GM12878 (cell line): ENCODE data around the gene SLX4IP. TPM values are rescaled to one million over a fixed set of nuclear protein-coding genes. Genes with fewer than 3 reads are reported as not detected.
A peak's percentile ranks its signal among the peaks of the same experiment; 100 is the strongest.

Experiments
- ATAC-seq: fragments of 200-7000 bp; cut with Tn5 transposase; 3 replicates; pipeline ENCODE4 v1.9.1; 2020; ENCODE audit warnings: mild to moderate bottlenecking, moderate library complexity
- BruUV-seq: library from RNA; stranded (reverse); fragments of 400-500 nt; replicated peaks from 2 replicates; lab custom pipeline; 2021; lab: Mats Ljungman, UMichigan
- CTCF ChIA-PET: fragments of 300-600 bp; sonication (Branson Sonifier 250); formaldehyde crosslinking; extraction: SDS; loops from one replicate; lab custom pipeline; 2021; ENCODE audit warnings: inconsistent platforms; lab: Yijun Ruan, JAX
- POLR2A ChIA-PET: fragments of 350-600 bp; formaldehyde crosslinking; extraction: SDS; loops from one replicate; lab custom pipeline; 2021; ENCODE audit warnings: inconsistent platforms; lab: Charles Lee
- RAD21 ChIA-PET: fragments of 300-600 bp; sonication (Branson Sonifier 250); formaldehyde crosslinking; loops from one replicate; lab custom pipeline; 2023; ENCODE audit warnings: antibody characterized with exemption; ENCODE audit not compliant: unreplicated experiment; lab: Charles Lee
- SMC1A ChIA-PET: fragments of 300-600 bp; sonication (Branson Sonifier 250); formaldehyde crosslinking; loops from one replicate; lab custom pipeline; 2023; ENCODE audit not compliant: unreplicated experiment, uncharacterized antibody; lab: Charles Lee
- DNase-seq: peaks from one replicate; pipeline ENCODE4 v3.0.0-alpha.2; 2011; ENCODE audit warnings: low read depth, low spot score
- FAIRE-seq: peaks from 3 replicates; lab custom pipeline; 2011; peaks lifted over from hg19 to GRCh38; lab: Jason Lieb, UNC
- H2AFZ ChIP-seq: 2 replicates; pipeline ENCODE4 v1.6.0; 2011; ENCODE audit warnings: low read depth, low read length, control low read depth; ENCODE audit not compliant: control insufficient read depth
- H3K27ac ChIP-seq: 2 replicates; pipeline ENCODE4 v1.5.1; 2011; ENCODE audit warnings: control low read depth; ENCODE audit not compliant: control insufficient read depth, insufficient read depth
- H3K27me3 ChIP-seq, 2 experiments: replicated peaks in 1 of 2; 2 replicates each; pipeline versions ENCODE4 v1.6.0 to v1.6.1; 2011; ENCODE audit warnings: low read length in 1 of 2; ENCODE audit not compliant: control insufficient read depth in 2 of 2, insufficient read depth in 2 of 2
- H3K36me3 ChIP-seq, 2 experiments: 2 replicates each; pipeline ENCODE4 v1.5.1; 2011; ENCODE audit warnings: low read length in 1 of 2; ENCODE audit not compliant: control insufficient read depth in 2 of 2, insufficient read depth in 2 of 2
- H3K4me1 ChIP-seq: 2 replicates; pipeline ENCODE4 v1.6.1; 2011; ENCODE audit warnings: mild to moderate bottlenecking, low read length, moderate library complexity, mixed read lengths; ENCODE audit not compliant: control insufficient read depth, insufficient read depth
- H3K4me2 ChIP-seq: 2 replicates; pipeline ENCODE4 v1.6.0; 2011; ENCODE audit warnings: control low read depth; ENCODE audit not compliant: control insufficient read depth, insufficient read depth
- H3K4me3 ChIP-seq: fragments of 200-600 bp; sonication (generic); 2 replicates; pipeline ENCODE4 v1.5.1; 2016
- H3K79me2 ChIP-seq: 2 replicates; pipeline ENCODE4 v1.6.0; 2011; ENCODE audit warnings: low read length; ENCODE audit not compliant: control insufficient read depth, insufficient read depth
- H3K9ac ChIP-seq: 2 replicates; pipeline ENCODE4 v1.8.0; 2011; ENCODE audit warnings: low read length, control low read depth, mixed read lengths; ENCODE audit not compliant: control insufficient read depth, insufficient read depth
- H3K9me3 ChIP-seq: replicated peaks from 3 replicates; pipeline ENCODE4 v1.5.1; 2011; ENCODE audit warnings: mild to moderate bottlenecking, low read length; ENCODE audit not compliant: control insufficient read depth, insufficient read depth
- H4K20me1 ChIP-seq: 2 replicates; pipeline ENCODE4 v1.6.0; 2011; ENCODE audit not compliant: control insufficient read depth, insufficient read depth
- ATF2 ChIP-seq: IDR thresholded peaks from 2 replicates; pipeline ENCODE4 v1.6.1; 2012; ENCODE audit warnings: low read length, inconsistent platforms
- CUX1 ChIP-seq: IDR thresholded peaks from 2 replicates; pipeline ENCODE4 v1.6.1; 2012; ENCODE audit warnings: improper control_type of control experiment, low read depth, low read length; ENCODE audit not compliant: insufficient replicate concordance
- IKZF1 ChIP-seq: fragments of 450-650 bp; conservative IDR thresholded peaks from 2 replicates; pipeline ENCODE4 v1.6.1; 2017; ENCODE audit warnings: antibody characterized with exemption, mild to moderate bottlenecking
- KAT2A ChIP-seq: conservative IDR thresholded peaks from 2 replicates; pipeline ENCODE4 v1.6.1; 2011; ENCODE audit warnings: low read depth, low read length; ENCODE audit not compliant: control insufficient read depth
- MYC ChIP-seq: IDR thresholded peaks from 2 replicates; pipeline ENCODE4 v1.6.1; 2011; ENCODE audit warnings: mild to moderate bottlenecking, low read length, moderate library complexity, inconsistent platforms; ENCODE audit not compliant: insufficient read depth, insufficient replicate concordance, insufficient read length, severe bottlenecking
- NFIC ChIP-seq: IDR thresholded peaks from 2 replicates; pipeline ENCODE4 v1.6.1; 2012; ENCODE audit warnings: low read depth, mild to moderate bottlenecking, inconsistent platforms, low read length, moderate library complexity
- NFYB ChIP-seq: IDR thresholded peaks from 2 replicates; pipeline ENCODE4 v1.6.1; 2011; ENCODE audit warnings: low read depth, mild to moderate bottlenecking, low read length, improper control_type of control experiment, moderate library complexity; ENCODE audit not compliant: insufficient read depth
- SP1 ChIP-seq: IDR thresholded peaks from one replicate; pipeline ENCODE4 v1.6.1; 2011; ENCODE audit warnings: low read depth, low read length
- ZBED1 ChIP-seq: IDR thresholded peaks from 2 replicates; pipeline ENCODE4 v1.6.1; 2016; ENCODE audit warnings: borderline replicate concordance
- ZNF217 ChIP-seq: fragments of 450-650 bp; IDR thresholded peaks from 2 replicates; pipeline ENCODE4 v1.6.1; 2017; ENCODE audit warnings: antibody characterized with exemption, mild to moderate bottlenecking
- ZZZ3 ChIP-seq: IDR thresholded peaks from 2 replicates; pipeline ENCODE4 v1.6.1; 2011; ENCODE audit warnings: low read depth; ENCODE audit not compliant: control insufficient read depth, insufficient read length
- WGBS: methylation state at CpG from one replicate; pipeline ENCODE4 v1.1.6; 2016; ENCODE audit warnings: low lambda C conversion rate; ENCODE audit not compliant: insufficient replicate concordance, insufficient coverage; ENCODE audit errors: missing lambda C conversion rate; 5-methylcytosine and 5-hydroxymethylcytosine counted together
- in situ Hi-C: fragments of 300-500 bp; cut with MboI; formaldehyde crosslinking; loops from 9 replicates; pipeline ENCODE4 v1.14.3; 2018; ENCODE audit warnings: mixed read lengths
- intact Hi-C: fragments of 100-400 bp; cut with micrococcal nuclease; formaldehyde crosslinking; loops from one replicate; pipeline ENCODE4 v1.14.2; 2022; ENCODE audit not compliant: unreplicated experiment
- polyA plus RNA-seq, 11 experiments: library from polyadenylated mRNA; depleted of rRNA in 4 of 11; unstranded in 6 of 11; stranded (reverse) in 5 of 11; fragments of >200 nt; fragmentation: Nextera tagmentation in 4 of 11; fragmentation: Illumina TruSeq in 1 of 11; extraction: Ambion mirVana in 4 of 11; extraction: Trizol in 1 of 11; gene quantifications; 1 replicate in 1 of 11; 2 replicates in 10 of 11; pipeline versions ENCODE4 v1.2.1 to v1.2.3, GENCODE V29; 2011 to 2016; ENCODE audit warnings: inconsistent platforms in 2 of 11, missing spikeins in 2 of 11, low read depth in 1 of 11
- total RNA-seq, 4 experiments: library from RNA; depleted of rRNA in 3 of 4; stranded (reverse); fragments of >200 nt in 3 of 4; fragmentation: Illumina TruSeq in 1 of 4; extraction: Trizol in 1 of 4; gene quantifications; 2 replicates each; pipeline versions ENCODE4 v1.2.1 to v1.2.3, GENCODE V29; 2013 to 2021

The SLX4IP gene
- total and polyA plus RNA-seq, 10 of the 15 experiments (the other 5 are each of a cell fraction or from before 2014, with no cell fraction given): 2.2 to 11.0 (median 6.3) TPM

- Histone ChIP-seq H3K4me1 (peaks cover 14% of the 10 kb centered on the region), H3K4me2 (peak overlapping the region; percentile 46), H3K9ac (no peak overlapping the region), H2AFZ (no peak overlapping the region), H3K79me2 (no peaks in the 10 kb centered on the region), H4K20me1 (no peaks in the 10 kb centered on the region), H3K27ac (no peak overlapping the region), H3K36me3 (peaks cover 2 to 6% of the 10 kb centered on the region in 2 experiments; a peak in 3 of 4 replicates), H3K9me3 (no peaks in the 10 kb centered on the region), H3K27me3 (no peaks in the 10 kb centered on the region), H3K4me3 (no peak overlapping the region)
- no peak for ATAC-seq
- in situ Hi-C loops (no loop called here), intact Hi-C loops (no loop called here)
- no peak for FAIRE-seq
- RAD21 ChIA-PET: interaction anchor here (0.9 kb wide), 1 partner anchor 17 kb away, joined by 4 read pairs; no protein-coding TSS in a partner anchor
- POLR2A ChIA-PET: no interaction called here
- CTCF ChIA-PET: no interaction called here
- TF ChIP-seq SP1: no peak
- no peak for TF ChIP-seq ZBED1
- no TSS peak for BruUV-seq
- SMC1A ChIA-PET: interaction anchor here (1.1 to 1.6 kb wide), 2 partner anchors 10 to 18 kb away, joined by 4 read pairs; no protein-coding TSS in a partner anchor
- DNase-seq: no peak
Observed at GRCh38 chr20:10654250-10654610, 219.1 kb downstream of the SLX4IP start.

GRCh38 chr20:10654630-10655029, 219.5 kb downstream of the SLX4IP start:
- no peak overlapping the region for H3K9ac ChIP-seq
- peak; percentile 81 for FAIRE-seq
- WGBS: 43% methylated on average over 7 of the region's 7 CpGs
- no peak for TF ChIP-seq KAT2A
- no peak for TF ChIP-seq ZZZ3
- 0 out of 2 replicates have a peak, but pooled peaks have one; percentile 38 for TF ChIP-seq ZNF217
- TF ChIP-seq ATF2: peak; percentile 45; the same call in 1 of the 2 replicates
- TF ChIP-seq CUX1: peak; percentile 27
- TF ChIP-seq NFYB: no peak
- peak; percentile 32; the same call in 1 of the 2 replicates for TF ChIP-seq IKZF1
- no peak for TF ChIP-seq MYC
- TF ChIP-seq NFIC: 0 out of 2 replicates have a peak, but pooled peaks have one; percentile 35

More at GRCh38 chr20:10654630-10655029, 219.5 kb downstream of the SLX4IP start:
- SMC1A ChIA-PET: interaction anchor here (0.9 to 1.6 kb wide), 2 partner anchors 17 to 227 kb away, joined by 3 to 4 read pairs; no protein-coding TSS in a partner anchor
- intact Hi-C loops: no loop called here
- CTCF ChIA-PET: no interaction called here
- POLR2A ChIA-PET: no interaction called here
- Histone ChIP-seq H3K36me3 (peaks cover 2 to 6% of the 10 kb centered on the region in 2 experiments; a peak in 3 of 4 replicates), H3K79me2 (no peaks in the 10 kb centered on the region), H3K4me3 (no peak overlapping the region), H4K20me1 (no peaks in the 10 kb centered on the region), H3K27ac (no peak overlapping the region), H3K27me3 (no peaks in the 10 kb centered on the region), H3K4me2 (peak overlapping the region; percentile 46), H3K4me1 (peaks cover 14% of the 10 kb centered on the region), H2AFZ (no peak overlapping the region), H3K9me3 (no peaks in the 10 kb centered on the region)
- ATAC-seq (peak; percentile 75), DNase-seq (peak; percentile 79)
- RAD21 ChIA-PET: no interaction called here
- in situ Hi-C loops: no loop called here
- BruUV-seq: no TSS peak
